COLO829 (cell line): ENCODE measurements around the gene SPATA13.

Experiments used
- DNase-seq: peaks from one replicate; pipeline ENCODE4 v3.0.0; 2012; ENCODE audit warnings: low spot score

SPATA13 gene

DNA sequence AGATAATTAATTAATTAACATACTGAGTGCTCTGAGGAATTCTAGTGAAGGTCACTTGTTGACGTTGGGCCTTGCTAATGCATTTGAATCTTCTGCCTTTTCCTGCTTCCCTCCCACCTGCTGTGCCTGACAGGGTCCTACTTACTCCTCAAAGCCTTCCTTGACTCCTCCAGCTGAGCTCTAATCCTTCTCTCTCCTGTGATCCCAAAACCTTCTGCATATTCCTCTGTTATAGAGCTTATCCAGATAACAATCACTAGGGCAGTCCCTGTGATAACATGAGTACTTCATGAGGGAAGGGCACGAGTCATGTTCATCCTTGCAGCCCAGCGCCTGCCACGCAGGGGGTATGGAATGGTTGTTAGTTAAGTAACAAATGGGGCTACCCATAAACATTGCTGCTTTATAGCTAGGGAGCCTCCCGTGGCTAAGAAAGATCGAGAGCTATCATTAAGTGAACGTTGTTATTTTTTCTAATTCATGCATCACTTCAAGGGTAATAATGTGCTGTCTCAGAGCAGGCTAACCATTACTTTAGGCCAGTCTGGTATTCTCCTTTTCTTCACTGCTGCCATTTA lies 19.1 kb upstream of the SPATA13 start:
- no peak for DNase-seq

DNA sequence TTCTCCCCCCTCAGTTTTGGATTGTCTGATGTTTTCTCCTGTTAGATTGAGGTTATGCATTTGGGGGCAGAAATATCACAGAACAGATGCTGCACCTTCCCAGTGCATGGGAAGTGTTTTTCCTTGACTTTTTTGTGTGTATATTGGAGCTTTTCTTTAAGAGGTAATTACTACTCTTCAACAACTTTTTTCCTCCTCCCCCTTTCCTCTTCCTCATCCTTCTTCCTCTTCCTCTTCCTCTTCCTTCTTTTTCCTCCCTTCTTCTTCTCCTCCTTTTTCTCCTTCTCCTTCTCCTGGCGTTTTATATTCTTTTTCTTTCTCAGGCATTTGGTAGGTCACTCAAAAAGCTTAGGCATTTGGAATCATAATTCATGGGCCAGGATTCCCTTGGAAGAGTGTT lies 18.1 kb upstream of the SPATA13 start:
- no peak for DNase-seq

DNA sequence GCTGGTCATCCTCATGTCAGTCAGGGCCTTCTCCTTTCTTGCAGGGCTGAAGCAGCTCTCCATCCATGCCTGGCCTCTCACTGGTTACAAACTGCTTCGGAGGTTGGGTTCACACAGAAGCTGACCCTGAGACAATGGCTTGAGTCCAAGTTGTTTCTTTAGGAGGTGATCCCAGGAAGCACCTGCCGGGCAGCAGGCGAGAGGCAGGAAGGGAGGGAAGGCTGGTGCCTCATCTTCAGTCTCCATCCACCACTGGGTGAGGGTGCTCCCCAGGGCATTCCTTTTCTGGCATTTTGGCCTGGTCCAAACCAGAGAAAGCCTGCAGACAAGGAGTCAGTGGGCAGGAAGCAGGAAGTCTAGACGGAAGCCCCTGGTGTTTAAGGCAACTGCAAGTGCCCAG lies 17.6 kb upstream of the SPATA13 start:
- DNase-seq: no peak

DNA sequence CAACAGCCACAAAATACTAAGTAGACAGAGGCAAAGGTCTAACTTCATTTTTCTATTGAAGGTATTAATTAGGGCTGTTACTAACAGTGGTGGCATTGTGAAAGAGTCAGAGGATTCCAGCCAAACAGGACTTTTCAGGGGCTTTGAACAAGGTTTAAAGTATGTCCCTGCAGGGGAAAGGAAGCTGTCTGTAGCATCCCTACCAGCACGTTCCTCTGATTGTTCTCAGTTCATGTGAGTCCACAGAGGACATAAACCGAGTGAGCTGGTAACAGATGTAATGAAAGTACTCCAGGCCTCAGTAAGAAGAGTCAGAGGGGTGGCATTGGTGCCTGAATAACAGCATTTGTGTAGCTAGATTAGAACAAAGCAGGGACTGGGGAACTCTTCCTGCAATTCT lies 15.3 kb upstream of the SPATA13 start:
- peak; percentile 48 for DNase-seq

DNA sequence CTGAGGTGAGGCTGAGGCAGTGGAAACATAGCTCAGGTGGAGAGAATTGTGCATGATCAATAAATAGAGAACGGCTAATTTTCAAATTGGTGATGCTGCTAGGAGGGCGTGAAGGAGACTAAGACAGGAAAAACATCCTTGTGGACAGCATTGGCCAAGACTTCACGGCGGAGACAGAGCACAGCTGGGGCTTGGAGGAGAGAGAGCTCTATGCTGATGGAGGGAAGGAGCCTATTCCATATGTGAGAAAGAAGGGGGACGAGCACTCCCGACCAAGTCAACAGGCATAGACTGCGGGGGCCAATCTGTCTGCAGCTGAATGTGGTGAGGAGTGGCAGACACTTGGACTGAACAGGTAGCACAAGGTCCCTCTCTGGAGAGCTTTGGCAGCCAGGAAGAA lies 14.8 kb upstream of the SPATA13 start:
- no peak for DNase-seq

DNA sequence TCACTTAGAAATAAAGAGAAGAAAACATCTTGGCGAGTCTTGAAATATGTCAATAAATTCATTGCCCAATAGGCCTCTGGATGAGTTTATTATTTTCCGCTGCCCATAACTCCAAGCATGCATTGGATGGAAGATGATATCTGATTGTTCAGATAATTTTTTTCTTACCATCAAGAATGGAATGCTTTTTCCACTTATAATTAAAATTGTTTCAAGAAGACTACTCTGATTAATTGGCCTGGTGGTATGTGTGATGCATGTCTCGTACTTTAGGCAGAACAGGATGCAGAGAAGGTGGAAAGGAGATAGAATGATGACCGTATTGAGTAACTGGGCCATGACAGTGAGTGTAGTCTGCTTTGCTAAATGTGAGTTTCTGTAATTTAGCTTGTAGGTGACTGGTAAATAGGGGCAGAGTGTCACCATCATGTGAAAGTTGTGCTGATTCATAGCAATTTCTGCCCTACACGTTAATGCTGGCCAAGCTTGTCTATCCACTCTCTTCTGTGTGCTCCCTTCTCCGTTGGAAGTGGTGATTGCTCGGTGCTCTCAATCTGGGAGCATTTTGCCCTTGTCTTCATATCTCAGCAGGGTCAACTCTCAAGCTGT lies 13.5 kb upstream of the SPATA13 start:
- DNase-seq: no peak

DNA sequence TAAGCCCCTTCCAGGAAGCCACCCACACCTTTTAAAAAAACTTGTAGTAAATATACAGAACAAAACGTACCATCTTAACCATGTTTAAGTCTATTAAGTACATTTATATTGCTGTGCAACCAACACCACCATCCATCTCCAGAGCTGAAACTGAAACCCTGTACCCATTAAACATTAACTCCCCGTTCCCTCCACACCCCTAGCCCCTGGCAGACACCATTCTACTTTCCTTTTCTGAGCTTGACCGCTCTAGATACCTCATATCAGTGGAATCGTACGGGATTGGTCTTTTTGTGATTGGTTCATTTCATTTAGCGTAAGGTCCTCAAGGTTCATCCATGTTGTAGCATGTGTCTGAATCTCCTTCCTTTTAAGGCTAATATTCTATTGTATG lies 13.0 kb upstream of the SPATA13 start:
- DNase-seq: no peak

DNA sequence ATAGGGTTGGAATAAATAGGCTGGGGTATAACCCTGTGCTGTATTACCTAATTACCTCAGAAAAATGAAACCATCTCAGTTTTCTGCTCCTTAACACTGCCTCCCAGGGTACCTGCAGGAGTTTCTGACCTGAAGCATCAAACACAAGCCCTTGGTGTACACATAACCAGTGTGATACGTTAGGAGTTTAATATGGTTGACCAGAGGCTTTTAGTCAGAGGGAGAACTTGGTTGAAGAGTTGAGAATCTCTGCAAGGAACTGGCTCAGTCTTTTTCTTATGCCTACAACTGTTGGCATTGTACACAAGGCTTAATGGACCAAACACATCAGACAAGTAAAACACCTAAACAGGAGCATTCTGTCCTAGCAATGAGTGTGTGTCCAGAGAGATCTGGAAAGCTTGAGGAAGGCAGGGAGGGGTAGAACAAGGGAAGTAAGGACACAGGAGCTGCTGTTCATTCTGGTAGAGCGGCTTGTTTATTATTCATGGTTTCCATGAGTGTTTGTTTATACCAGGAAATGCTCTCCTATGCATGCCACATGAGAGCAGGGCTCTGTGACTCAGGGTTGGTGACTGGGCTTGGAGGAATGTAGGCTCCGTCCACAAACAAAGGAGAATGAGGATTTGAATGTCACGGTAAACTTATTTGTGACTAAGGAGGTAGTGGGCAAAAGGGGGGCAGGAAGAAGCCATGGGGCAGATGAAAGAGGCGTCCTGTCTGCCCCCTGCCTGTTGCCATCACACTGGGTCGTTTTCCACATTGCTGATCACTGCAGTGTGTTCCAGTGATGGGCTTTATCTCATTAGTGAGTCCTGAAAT lies 11.9 kb upstream of the SPATA13 start:
- peak; percentile 99 for DNase-seq

DNA sequence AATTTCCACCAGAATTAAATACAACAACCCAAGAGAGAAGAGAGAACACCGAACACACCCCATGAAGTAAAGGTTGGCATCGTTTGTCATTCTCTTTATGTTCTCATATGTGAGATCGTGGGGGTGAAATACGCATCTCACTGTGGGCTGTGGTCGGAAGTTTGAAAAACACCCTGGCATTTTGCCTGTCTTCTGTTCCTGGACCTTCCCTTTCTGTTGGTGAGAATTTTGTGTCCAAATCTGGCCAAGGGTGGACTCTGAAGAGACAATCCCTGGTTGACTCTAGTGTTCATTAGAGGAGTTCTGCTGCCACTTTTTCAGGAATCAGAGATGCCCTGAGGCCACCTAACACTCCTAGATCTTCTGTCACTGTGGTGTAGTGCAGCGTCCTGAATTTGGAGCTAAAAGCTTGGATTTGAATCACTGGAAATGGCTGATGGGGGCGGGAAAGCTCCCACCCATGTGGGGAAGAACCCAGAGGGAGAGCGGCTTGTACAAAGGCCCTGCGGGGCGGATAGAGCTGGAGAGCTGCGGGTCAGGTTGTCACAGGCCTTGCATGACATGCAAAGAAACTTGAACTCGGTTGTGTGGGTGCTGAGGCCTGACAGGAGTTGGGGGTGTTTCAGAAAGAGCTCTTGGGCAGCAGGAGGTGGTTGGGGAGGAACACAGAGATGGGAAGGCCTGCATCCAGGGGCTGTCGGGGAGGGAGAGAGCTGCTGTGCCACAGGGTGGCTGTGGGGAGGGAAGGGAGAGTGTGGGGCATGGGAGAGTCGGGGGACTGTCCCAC lies 11.1 kb upstream of the SPATA13 start:
- no peak for DNase-seq

DNA sequence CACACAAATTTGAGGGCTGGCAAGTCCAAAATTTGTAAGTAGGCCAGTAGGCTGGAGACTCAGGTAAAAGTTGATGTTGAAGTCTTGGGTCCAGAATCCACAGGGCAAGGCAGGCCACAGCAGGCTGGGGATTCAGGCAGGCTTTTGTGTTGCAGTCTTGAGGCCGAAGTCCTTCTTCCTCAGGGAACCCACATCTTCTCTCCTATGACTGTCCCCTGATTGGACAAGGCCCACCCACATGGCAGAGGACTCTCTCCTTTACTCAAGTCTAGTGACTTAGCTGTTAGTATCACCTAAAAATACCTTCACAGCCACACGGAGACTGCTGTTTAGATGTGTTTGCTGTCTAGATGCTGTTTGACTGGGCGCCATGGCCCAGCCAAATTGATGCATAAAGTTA lies 9.9 kb upstream of the SPATA13 start:
- DNase-seq: no peak

DNA sequence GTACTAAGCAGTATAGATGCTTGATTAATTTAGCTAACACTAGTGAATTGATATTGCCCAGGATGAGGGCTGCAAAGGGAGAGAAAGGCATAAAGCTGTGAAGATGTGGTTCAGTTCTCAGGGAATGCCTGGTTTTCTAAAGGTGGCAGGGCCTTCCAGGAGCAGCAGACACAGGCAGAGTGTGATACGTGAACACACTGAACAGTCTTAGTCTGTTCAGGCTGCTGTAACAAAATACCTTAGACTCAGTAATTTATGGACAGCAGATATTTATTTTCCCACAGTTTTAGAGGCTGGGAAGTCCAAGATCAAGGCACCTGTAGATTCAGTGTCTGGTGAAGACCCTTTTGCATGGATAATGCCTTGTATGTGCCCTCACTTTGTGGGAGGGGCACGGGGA lies 8.7 kb upstream of the SPATA13 start:
- DNase-seq: no peak

DNA sequence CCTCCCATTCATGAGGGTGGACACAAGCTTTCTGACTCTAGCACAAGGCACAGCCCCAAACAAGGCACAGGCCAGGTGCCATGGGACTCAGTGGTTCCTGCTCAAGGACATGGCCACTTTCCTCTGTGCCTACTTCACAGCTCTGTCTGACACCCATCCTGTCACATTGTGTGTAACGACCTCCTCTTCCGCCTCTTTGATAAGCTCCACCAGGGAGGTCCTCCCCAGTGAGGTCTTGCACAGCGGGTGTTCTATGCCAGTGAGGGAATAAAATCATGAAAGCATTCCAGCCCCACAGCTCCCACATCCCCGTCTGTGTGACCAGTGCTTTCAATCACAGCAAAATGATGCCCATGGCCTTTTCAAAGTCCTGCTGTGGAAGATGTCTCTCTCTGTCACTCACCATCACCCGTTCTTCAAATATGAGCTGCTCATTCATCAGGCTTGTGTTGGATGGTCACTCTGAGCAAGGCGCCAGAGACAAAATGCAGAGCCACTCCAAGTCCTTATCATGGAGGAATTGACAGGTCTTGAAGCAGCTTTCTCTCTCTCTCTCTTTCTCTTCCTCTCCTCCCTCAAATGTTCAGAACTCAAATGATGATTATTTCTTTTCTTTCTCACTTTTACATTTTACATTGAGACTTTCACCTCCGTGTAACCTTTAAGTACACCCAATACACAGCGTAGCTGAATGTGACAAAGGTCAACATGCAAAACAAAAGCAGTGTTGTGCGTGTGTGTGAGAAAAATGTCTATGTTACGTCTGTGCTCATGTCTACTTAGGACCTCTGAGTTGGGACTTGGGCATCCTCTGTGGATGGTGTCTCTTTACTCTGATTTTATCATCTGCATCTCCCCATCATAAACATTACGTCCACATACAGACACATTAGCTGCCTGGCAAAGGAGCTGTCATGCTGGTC lies 8.0 kb upstream of the SPATA13 start:
- no peak for DNase-seq

DNA sequence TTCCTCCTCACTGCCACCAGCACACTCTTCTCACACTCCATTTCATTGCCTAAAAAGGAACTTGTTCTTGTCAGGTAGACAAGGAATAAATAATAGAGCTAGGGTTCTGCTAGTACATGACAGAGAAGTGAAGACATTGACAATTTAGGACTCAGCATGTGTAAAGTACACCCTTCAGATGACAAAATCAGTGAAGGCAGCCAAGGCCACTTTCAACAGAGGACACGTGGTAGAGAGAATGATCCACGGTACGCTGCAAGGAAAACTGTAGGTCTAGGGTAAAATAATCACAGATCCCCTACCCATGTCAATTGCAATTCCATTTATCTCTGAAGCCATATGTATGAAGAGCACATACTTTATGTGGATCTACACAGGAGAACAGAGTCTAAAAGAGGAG lies 7.2 kb upstream of the SPATA13 start:
- DNase-seq: no peak

DNA sequence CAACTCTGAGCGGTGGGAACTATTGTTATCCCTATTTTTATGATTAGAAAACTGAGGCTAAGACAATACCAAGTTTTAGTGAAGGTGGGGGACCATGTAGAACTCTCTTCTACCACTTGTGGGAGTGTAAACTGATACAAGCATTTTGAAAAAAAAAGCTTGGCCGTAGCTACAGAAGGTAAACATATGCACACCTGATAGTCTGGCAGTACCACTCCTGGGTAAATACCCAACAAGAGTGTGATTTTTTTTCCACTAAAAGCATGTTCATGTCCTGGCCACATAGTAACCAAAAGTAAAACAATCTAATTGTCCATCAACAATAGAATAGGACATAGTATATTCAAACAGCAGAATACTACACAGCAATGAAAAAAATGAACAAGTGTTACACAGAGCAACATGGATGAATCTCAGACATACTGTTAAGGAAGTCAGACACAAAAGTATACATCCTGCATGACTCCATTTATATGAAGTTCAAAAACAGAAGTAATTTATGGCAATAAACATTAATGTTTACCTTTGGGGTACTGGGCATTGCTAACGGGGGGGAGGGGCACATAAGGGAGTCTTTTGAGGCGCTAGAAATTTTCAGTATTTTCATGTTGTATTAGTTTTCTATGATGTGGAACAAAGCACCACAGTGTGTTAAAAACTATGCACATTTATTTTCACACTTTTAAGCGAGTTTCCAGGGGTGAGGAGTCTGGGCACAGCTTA lies 6.4 kb upstream of the SPATA13 start:
- DNase-seq: no peak

DNA sequence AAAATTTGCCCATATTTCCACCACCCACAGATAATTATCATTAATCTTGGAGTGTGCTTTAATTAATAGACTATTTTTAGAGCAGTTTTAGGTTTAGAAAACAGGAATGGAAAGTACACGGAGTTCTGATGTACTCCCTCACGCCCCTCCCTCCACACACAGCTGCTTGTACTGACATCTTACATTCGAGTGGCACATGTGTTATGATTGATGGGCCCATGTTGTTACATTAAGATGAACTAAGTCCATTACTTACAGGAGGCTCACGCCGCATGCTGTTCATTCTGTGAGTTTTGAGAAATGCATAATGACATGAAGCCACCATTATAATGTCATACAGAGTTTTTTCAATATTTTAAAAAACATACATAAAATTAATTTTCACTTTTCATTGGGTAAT lies 1.2 kb upstream of the SPATA13 start:
- DNase-seq: no peak

DNA sequence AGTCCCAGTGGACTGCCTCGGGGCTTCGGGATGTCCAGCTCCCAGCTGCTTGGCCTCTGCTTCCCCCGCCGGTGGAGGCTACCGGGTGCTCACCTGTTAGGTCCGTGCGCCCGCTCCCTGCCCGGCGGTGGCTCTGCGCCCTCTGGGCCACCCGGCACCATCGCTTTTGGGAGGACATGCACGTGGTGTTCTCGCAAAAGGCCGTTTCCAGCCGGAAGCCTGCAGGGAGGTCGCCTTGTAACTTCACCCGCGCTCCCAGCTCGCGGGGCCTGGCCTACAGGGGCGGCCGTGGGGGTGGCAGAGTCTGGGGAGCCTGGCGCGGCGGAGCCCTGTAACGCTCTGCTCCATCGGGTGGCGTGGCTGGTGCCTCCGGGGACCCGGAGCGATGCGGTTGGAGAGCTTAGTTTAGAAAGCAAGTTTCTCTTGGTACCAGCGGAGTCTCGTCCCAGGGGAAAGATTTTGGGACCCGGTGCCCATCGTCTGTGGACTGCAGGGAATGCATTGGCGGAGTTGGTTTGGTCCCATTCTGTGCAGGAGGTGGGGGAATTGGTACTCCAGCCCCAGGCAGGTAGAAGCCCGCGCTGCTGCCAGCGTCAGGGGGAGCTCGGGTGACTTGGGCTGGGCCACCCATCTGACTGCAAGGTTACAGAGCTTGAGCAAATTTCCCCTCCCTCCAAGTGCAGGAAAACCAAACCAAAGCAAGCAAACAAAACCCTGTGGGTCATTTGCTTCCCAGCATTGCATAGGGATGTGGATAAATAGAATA lies 673 bp downstream of the SPATA13 start:
- peak; percentile 18 for DNase-seq

DNA sequence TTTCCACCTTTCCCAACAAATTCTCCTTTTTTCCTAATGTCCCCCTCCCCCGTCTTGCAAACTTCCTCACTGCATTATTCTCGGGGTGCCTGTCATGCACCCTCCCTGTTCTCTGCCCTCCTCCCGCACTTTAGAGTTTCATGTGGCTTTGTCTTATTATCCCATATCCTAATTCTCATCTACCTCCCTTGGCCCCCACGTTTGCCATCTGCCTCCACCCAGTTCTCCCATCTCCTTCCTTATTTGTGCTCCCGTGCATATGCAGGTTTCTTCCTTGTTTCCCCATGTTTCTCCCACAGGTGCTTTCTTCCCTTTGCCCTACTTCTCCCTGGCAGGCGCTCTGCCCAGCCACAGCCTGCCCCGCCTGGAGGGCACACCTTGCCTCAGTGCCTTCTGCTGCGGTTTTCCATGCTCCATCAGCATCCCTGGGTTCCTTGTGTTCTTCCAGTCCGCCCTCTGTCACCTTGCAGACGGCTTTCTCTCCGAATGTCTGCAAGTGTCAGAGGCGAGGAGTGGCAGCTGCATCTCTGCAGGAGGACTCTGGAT lies 1.5 kb downstream of the SPATA13 start:
- no peak for DNase-seq

DNA sequence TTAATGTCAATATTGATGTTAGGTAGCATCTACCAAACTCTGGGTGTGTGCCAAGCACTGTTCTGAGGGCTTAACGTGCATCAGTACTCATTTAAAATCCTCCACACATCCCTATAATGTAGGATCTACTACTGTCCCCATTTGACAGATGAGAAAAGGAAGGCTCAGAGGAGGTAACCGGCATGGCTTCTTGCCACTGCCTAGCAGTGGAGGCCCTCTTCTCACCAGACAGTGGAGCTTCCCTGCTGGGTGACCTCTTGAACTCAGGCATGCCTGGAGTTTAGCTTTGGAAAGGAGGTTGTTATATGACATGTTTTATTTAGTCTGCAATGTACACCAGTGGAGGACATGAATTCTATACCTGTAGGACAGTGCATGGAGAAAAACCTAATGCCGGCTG lies 2.1 kb downstream of the SPATA13 start:
- no peak for DNase-seq

DNA sequence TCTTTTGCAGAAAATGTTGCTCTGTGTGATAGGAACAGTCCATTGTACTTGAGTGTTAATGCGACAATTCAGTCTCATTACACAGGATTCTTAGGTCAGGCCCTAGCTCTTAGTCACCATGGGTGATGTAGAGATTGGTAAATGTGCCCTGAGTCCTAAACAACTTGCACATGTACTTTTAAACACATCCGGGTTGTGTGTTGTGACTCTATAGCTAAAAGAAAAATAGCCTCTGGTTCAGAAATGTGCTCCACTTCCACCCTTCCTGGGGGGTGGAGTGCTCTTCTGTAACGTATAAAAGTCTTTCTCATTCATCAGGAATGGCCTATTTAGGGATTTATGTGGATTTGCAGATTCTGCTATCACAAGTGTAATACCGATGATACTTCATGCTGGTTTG lies 5.2 kb downstream of the SPATA13 start:
- DNase-seq: no peak

DNA sequence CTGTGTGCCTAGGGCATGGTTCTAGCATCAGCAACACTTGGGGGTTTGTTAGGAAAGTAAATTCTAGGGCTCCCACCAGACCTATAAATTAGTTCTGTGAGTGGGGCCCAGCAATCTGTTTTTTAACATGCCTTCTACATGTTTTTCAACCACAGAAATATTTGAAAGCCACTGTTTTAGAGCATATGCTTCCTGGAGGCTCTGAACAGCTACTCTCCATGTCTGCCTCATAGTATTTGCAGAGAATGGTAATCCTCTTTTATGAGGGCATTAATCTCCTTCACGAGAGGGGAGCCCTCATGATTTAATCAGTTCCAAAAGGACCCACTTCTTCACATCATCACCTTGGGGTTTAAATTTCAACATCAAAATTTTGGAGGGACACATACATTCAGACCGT lies 6.0 kb downstream of the SPATA13 start:
- DNase-seq: no peak
